Stimulated activated CD4-positive, alpha-beta T cell treated with anti-CD3 and anti-CD28 coated beads, Interleukin-15, amount 100 ng/mL, for 1 hour (primary cell): ENCODE results near the gene NBPF1.
"Not testable (repeated sequence)": the region's sequence is repeated elsewhere in the genome, so short reads cannot be mapped to it uniquely, and the experiment has no call there.

ENCODE experiments used
- DNase-seq, 2 donors: peaks; one replicate each; pipeline ENCODE4 v3.0.0-alpha.2; 2020; ENCODE audit warnings: low read depth in 1 of 2, low spot score in 1 of 2

Gene NBPF1

GRCh38 chr1:16623812-16624719, 10.7 kb upstream of the NBPF1 start:
- DNase-seq: not testable (repeated sequence)

GRCh38 chr1:16623337-16623736, 10.0 kb upstream of the NBPF1 start:
- not testable (repeated sequence) for DNase-seq

GRCh38 chr1:16621681-16622315, 8.4 kb upstream of the NBPF1 start:
- DNase-seq: not testable (repeated sequence)

GRCh38 chr1:16621300-16621658, 7.9 kb upstream of the NBPF1 start:
- no peak for DNase-seq

- not testable (repeated sequence) for DNase-seq
Observed at GRCh38 chr1:16619803-16620501, 6.6 kb upstream of the NBPF1 start.

- no peak for DNase-seq
Observed at GRCh38 chr1:16618719-16619118, 5.4 kb upstream of the NBPF1 start.

- no peak for DNase-seq
Observed at GRCh38 chr1:16617778-16618580, 4.6 kb upstream of the NBPF1 start.

- DNase-seq: no peak
Observed at GRCh38 chr1:16617114-16617631, 3.8 kb upstream of the NBPF1 start.

GRCh38 chr1:16615253-16616252, 2.2 kb upstream of the NBPF1 start:
- DNase-seq: no peak

- DNase-seq: no peak
Observed at GRCh38 chr1:16614361-16615252, 1.2 kb upstream of the NBPF1 start.

GRCh38 chr1:16612332-16613172, 812 bp downstream of the NBPF1 start:
- no peak for DNase-seq

GRCh38 chr1:16611981-16612331, 1.4 kb downstream of the NBPF1 start:
- DNase-seq: not testable (repeated sequence)

GRCh38 chr1:16611164-16611563, 2.2 kb downstream of the NBPF1 start:
- not testable (repeated sequence) for DNase-seq

GRCh38 chr1:16610553-16610952, 2.8 kb downstream of the NBPF1 start:
- DNase-seq: not testable (repeated sequence)

GRCh38 chr1:16609761-16610160, 3.6 kb downstream of the NBPF1 start:
- DNase-seq: not testable (repeated sequence)

- no peak for DNase-seq
Observed at GRCh38 chr1:16608838-16609560, 4.4 kb downstream of the NBPF1 start.
